ENCODE results near the gene TRABD2B.

The TRABD2B gene

DNA sequence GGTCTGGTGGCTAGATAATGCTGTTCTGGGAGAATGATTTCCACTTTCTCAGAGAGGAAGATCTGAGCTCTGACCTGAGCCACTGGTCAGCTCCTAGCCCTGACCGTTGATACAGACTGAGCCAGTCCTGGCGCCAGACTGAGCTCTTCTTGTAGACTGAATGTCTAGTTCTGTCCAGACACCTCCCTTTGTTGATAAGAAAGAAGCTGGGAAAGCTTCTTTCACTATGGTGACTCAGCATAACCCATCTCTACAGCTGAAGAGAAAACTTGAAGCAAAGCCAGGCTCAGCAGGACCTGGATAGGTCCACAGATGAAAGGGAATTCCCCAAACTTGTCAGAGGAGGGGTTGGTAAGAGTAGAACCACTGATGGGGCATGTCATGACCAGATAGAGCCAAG, 9.9 kb upstream of the TRABD2B start:
- H3K4me3 ChIP-seq (replicated peaks; ENCODE audit: low read depth, low read length): no peak overlapping the region
- DNase-seq (ENCODE audit: low read depth): peak; percentile 56
- no peak for TF ChIP-seq CTCF (IDR thresholded peaks at IDR 0.05; ENCODE audit: low read length, missing control alignments)

GRCh38 chr1:48006264-48006663, 9.1 kb upstream of the TRABD2B start:
- DNase-seq (ENCODE audit: low read depth): peak; percentile 39
- no peak overlapping the region for H3K4me3 ChIP-seq (replicated peaks; ENCODE audit: low read depth, low read length)
- no peak for TF ChIP-seq CTCF (IDR thresholded peaks at IDR 0.05; ENCODE audit: low read length, missing control alignments)

DNA sequence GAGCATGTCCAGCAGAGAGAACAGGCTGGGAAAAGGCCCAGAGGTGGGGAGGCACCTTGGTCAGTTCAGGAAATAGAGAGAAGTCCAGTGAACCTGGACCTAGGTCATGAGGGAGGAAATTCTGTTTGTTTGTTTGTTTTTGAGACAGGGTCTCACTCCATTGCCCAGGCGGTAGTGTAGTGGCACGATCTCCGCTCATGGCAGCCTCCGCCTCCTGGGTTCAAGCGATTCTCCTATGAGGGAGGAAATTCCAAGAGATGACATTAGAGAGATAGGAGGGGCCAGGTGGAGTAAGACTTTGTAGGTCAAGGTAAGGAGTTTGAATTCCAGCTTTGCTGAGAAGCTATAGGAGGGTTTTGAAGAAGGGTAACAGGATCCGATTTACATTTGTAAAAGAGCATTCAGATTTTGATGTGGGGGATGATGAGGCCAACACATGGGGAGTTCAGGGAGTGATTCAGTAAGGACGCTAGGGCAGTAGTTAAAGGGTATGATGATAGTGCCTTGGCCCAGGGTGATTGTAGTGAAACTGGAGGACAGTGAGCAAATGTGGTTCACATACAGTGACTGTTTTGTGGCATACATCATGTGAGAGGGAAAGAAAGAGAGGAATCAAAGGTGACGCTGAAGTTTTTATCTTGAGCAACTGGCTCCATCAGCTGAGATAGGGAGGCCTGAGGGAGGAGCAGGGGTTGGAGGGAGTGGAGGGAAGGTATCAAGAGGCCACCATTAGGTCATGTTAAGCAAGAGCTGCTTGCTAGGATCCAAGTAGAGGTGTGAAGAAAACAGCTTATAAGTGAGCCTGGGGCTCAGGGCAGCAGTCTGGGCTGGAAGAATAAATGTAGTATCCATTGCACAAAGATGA, 8.3 kb upstream of the TRABD2B start:
- TF ChIP-seq CTCF (IDR thresholded peaks at IDR 0.05; ENCODE audit: low read length, missing control alignments): no peak
- no peak overlapping the region for H3K4me3 ChIP-seq (replicated peaks; ENCODE audit: low read depth, low read length)
- DNase-seq (ENCODE audit: low read depth): no peak

- TF ChIP-seq CTCF (IDR thresholded peaks at IDR 0.05; ENCODE audit: low read length, missing control alignments): no peak
- no peak for DNase-seq (ENCODE audit: low read depth)
- no peak overlapping the region for H3K4me3 ChIP-seq (replicated peaks; ENCODE audit: low read depth, low read length)
Measured at GRCh38 chr1:48003741-48004531, 6.8 kb upstream of the TRABD2B start.

- DNase-seq (ENCODE audit: low read depth): no peak
- no peak overlapping the region for H3K4me3 ChIP-seq (replicated peaks; ENCODE audit: low read depth, low read length)
- TF ChIP-seq CTCF (IDR thresholded peaks at IDR 0.05; ENCODE audit: low read length, missing control alignments): no peak
Measured at GRCh38 chr1:48002142-48002541, 5.0 kb upstream of the TRABD2B start.

DNA sequence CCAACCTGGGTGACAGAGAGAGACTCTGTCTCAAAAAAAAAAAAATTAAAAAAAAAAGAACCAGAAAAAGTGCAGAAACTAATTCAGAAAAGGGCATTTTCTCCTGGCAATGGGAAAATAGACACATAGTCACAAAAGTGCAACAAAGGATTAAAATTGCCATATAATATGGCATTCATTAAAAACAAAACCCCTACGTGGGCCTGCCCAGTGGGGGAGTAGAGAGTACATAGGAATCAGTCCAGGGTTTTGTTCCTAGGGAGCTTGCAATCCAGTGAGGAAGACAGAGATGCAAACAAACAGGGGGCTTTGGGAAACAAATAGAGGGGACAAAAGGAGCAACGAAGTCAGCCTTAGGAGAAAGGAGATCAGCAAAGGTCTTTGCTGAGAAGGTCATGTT, 4.5 kb upstream of the TRABD2B start:
- no peak overlapping the region for H3K4me3 ChIP-seq (replicated peaks; ENCODE audit: low read depth, low read length)
- no peak for DNase-seq (ENCODE audit: low read depth)
- no peak for TF ChIP-seq CTCF (IDR thresholded peaks at IDR 0.05; ENCODE audit: low read length, missing control alignments)

Measured in fibroblast of pulmonary artery (primary cell).